Measurements from ENCODE around the gene LTB4R2.

Gene LTB4R2, protein sequence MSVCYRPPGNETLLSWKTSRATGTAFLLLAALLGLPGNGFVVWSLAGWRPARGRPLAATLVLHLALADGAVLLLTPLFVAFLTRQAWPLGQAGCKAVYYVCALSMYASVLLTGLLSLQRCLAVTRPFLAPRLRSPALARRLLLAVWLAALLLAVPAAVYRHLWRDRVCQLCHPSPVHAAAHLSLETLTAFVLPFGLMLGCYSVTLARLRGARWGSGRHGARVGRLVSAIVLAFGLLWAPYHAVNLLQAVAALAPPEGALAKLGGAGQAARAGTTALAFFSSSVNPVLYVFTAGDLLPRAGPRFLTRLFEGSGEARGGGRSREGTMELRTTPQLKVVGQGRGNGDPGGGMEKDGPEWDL

DNA sequence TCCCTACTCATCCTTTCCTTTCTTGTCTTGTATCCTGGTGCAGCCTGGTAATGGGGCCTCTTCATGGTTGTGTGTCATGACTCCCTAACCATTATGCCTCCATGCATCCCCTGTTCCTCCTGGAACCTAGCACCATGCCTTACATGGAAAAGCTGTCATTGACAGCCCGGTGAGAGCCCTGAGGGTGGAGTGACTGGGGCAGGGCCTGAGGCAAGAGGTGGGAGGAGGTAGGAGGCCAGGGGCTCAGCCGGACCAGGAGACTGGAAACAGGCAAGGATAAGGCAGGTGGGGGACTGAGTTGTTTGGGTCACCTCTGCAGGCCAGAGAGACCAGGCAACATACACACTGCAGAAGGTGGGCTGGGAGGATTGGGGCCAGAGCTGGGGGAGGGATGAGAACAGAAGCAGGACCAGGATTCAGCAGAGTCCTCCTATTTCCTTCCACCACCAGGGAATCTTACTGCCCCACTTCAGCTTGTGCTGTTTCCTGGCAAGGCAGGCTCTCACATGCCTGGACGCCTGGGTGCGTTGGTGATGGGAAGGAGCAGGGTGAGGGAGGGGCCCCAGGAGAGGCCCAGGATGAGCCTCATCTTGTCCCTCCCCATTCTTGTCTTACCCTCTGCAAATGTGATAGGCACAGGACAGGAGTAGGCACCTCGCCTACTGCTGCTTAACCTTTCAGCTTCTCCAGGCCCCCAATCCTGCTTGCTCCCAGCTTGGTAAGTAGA, at the start of gene LTB4R2:
Gene LTB4R2 (plus strand): TSS at position 603 of the 727 bp plus-strand sequence. CDS start 525 bp downstream, outside the sequence.
- DNase-seq = no peak

DNA sequence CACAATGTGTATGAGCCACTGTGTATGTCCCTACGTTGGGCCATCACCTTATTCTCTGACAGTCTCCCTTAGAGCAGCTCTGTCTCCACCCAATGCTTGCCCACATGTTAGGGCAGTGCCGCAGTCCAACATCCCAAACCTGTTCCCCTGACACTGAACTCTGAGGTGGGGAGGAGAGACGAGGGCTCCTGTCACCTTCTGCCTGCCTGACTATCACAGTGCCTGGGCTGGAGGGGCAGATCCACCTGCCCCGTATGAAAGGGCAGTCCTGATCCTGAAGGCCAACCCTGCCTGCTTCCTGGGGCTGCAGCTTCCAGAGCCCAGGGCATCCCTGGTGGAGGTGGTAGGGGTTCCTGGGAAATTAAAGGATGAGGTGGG, 49.2 kb upstream of the LTB4R2 start:
- DNase-seq = no peak

- no peak for DNase-seq
Measured at GRCh38 chr14:24261256-24261968, 48.5 kb upstream of the LTB4R2 start.

GRCh38 chr14:24261969-24262327, 48.0 kb upstream of the LTB4R2 start:
- no peak for DNase-seq

GRCh38 chr14:24262821-24263733, 46.9 kb upstream of the LTB4R2 start, which contains the start of gene TGM1:
Gene TGM1, minus strand, starts transcription at chr14:24263177. Its CDS starts 825 bp downstream, at chr14:24262352.
- DNase-seq = no peak

GRCh38 chr14:24263848-24264247, 46.1 kb upstream of the LTB4R2 start:
- no peak for DNase-seq

DNA sequence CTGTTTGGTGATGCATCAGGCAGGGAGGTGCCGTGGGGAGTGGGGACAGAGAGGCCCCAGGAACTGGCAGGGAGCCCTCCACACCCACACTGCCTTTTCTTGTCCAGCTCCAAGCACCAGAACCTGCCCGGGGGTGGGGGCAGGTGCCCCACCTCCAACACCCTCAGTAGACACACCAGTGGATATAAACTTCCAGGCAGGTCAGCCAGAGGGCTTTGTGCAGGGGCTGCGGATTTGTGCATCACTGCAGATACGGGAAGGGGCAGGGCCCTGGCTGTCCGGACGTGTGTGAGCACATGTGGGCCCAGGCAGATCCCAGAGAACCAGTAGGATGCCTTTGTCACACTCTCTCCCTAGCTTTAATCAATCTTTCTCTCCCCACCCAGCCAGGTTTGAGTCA, 45.6 kb upstream of the LTB4R2 start:
- DNase-seq = no peak

GRCh38 chr14:24266344-24267244, 43.3 kb upstream of the LTB4R2 start:
- DNase-seq = no peak

GRCh38 chr14:24267516-24267915, 42.4 kb upstream of the LTB4R2 start:
- no peak for DNase-seq

DNA sequence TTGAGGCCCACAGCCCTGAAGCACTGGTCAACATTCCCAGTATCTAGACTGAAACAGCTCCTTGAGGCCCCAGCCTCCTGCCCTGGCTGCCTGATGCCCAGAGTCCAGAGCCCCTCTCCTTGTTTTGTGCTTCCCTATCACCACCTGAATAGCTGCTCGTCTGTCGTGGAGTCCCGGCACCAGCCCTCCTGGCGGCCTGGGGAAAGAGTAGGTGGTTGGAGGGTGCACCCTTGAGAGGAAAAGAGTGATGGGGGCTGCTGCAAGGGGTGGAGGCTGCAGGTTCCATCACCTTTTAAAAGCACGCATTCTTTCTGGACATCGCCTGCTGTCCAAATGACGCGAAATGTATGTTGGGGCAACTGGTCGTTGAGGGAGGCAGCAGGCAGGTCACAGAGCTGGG, 41.7 kb upstream of the LTB4R2 start:
- DNase-seq = no peak

DNA sequence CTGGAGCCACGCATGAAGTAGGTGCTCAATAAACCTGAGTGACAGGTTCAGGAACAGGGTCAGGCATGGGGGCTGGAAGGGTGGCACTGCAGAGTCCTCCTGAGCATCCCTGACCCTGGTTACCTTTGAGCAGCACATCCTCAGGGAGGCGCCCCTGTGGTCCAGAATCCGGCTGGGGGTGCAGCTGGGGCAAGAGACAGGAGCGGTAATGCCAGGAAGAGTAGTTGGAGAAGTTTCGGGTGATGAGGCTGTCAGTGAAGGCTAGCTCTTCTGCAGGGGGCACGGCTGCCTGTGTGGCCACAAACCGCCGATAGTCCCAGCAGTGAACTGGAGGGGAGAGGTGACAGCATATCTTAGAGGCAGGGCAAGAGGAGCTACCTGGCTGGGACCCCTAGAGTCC, 40.6 kb upstream of the LTB4R2 start:
- no peak for DNase-seq

GRCh38 chr14:24269910-24270536, 39.9 kb upstream of the LTB4R2 start:
- DNase-seq = no peak

GRCh38 chr14:24270537-24271133, 39.3 kb upstream of the LTB4R2 start:
- no peak for DNase-seq

DNA sequence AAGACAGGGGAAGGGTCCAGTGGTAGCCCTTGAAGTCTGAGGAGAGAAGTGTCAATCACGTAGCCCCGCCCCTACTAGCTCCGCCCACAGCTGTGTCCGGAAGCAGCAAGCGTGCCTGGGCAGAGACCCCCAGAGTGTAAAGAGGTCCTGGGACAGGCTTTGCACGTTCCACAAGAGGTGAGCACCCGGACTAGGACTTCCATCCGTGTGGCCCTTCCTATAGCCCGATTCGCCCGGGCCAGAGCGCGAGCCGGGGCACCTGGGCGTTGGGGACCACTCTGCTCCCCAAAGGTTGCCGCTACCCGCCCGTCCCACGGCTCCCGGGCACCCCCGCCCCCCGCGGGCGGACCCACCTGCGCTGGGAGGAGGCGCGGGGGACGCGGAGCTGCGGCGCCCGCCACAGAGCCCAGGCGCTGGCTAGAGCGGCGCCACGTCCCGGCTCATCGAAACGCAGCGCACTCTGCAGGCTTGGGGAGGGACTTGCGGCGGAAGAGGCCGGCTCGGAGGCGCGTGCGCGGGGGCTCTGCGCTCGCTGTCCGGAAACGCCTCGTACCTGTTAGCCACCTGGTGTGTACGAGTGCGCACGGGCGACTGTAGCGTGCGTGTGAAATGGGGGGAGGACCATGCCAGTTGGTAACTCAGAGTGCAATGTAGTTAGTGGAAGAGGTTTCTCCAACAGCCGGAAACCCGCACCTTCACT, 38.7 kb upstream of the LTB4R2 start, which contains the start of gene RABGGTA:
Gene RABGGTA (minus strand): TSS at position 464 of the 700 bp plus-strand sequence. CDS start 482 bp downstream, outside the sequence.
- peak; percentile 89 for DNase-seq

- no peak for DNase-seq
Measured at GRCh38 chr14:24271834-24272263, 38.1 kb upstream of the LTB4R2 start.

DNA sequence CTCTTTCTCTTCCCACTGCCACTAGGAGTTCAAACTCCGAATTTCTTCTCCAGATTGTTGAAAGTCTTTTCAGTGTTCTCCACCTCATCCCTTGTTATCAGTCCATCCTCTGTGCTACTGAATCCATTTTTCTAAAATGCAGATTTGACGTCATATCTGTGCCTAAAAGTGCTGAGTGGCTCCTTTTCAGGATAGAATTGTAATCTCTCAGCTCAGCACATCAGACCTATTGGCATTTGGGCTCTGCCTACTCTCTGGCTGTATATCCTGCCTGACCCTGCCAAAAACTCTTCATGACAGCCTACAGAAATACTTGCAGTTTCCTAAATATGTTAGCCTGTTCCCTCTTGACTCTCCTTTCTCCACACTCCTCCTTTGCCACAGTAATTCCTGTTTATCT, 37.5 kb upstream of the LTB4R2 start:
- DNase-seq = no peak

GRCh38 chr14:24273422-24273998, 36.4 kb upstream of the LTB4R2 start:
- DNase-seq = no peak

- peak; percentile 70 for DNase-seq
Measured at GRCh38 chr14:24274101-24274543, 35.8 kb upstream of the LTB4R2 start.

DNA sequence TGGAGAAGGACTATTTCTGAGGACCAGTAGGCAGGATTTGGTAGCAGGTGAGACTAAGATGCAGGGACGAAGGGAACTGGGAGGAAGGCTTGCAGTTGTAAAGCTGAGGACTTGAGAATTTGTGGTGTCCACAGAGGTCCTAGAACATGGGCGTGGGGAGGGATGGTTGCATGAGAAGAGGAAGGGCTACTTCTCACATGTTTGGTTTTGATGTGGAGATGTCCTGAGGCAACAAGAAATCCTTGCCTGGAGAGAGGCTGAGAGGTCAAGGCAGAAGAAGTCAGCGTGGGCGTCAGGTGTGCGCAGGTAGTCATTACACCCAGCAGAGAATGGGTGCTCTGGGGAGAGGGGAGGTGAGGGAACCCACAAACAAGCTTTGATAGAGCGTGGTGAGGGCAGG, 32.9 kb upstream of the LTB4R2 start:
- DNase-seq = no peak
